Activated CD8-positive, alpha-beta memory T cell treated with anti-CD3 and anti-CD28 coated beads, Interleukin-2, amount 50 U/mL, for 4 hours (primary cell): ENCODE measurements around the gene CNN2.

Source experiments
- DNase-seq: peaks from one replicate; pipeline ENCODE4 v3.0.0-alpha.2; 2020

Gene CNN2

DNA sequence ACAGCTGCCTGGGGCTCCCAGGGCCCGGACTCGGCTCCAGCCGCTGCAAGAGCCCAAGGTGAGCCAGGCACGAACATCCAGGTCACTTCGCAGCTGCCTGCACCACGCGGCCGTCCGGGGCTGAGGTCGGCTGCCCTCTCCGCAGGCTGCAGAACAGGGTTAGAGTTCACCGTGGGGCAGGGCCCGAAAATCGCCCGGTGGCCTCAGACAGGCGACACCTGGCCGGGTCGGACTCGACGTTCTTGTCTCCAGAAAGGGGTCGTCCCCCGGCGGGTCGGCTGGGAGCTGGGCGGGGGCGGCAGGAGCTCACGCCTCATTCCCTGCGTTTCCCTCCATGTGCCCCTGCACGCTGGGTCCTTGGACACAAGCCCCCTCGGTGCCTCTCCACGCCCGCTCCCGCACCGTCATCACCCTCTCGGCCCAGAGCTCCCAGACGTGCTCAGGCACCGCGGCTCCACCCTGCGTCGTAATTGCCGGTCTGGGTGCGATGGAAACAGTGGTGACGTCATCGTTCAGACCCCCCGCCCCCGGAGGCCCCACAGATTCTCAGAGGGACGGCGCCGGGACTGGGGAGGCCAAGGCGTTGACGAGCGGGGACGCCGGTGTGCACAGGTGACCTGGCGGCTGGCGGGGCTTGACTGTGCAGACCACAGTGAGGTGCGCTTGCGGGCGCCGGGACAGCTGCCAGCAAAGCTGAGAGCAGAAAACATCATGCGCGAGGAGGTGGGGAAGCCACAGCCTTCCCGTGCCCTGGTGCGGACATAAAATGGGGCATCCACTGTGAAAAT is 30.2 kb upstream of the CNN2 start:
- DNase-seq = peak; percentile 81

DNA sequence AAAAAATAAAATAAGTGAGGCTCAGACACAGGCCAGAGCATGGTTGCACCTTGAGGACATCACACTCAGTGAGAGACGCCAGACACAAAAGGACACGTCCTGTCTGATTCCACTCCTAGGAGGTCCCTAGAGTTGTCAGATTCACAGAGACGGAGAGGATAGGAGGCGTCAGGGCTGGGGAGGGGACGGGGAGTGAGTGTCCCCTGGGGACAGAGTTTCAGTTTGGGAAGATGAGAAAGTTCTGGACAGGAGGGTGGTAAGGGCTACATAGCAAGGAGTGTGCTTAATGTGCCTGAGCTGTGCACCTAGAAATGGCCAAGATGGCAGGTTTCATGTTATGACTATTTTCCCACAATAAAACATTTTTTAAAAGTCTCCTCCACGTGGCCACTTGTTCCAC is 28.3 kb upstream of the CNN2 start:
- no peak for DNase-seq

DNA sequence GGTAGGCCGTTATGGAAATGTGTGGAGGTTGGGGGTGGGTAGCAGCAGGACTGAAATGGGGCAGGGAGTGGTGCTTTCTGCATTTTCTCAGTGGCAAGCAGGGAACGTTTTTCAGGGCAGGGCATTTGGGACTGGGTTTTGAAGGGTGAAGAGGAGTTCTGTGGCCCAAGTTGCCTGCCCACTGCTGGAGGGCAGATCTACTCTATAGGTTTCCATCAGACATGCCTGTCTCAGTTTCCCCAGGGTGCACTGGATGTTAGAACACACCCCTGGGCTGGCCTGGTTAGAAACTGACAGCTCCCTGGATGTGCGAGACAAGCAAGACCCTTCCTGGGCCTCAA is 27.1 kb upstream of the CNN2 start:
- DNase-seq = no peak

DNA sequence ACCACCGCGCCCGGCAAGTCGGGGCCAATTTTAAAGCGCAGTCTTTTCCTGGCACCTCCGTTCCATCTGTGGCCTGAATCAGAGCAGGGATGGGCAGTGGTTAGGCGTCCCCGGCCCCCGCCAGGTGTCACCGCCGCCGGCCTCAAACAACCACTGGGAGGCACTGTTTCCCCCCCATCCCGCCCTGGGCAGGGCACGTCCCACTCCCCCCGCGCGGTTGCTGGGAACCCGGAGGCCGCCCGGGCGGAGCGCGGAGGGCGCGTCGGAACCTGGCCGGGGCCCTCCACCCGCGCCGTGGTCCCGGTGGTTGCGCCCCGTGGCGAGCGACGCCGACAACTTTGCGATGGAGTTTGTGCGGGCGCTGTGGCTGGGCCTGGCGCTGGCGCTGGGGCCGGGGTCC is 26.3 kb upstream of the CNN2 start, which contains the start of gene GRIN3B:
Gene GRIN3B (plus strand): TSS at position 325 of the 400 bp plus-strand sequence. CDS start 19 bp downstream, at position 344.
- DNase-seq = peak; percentile 67

DNA sequence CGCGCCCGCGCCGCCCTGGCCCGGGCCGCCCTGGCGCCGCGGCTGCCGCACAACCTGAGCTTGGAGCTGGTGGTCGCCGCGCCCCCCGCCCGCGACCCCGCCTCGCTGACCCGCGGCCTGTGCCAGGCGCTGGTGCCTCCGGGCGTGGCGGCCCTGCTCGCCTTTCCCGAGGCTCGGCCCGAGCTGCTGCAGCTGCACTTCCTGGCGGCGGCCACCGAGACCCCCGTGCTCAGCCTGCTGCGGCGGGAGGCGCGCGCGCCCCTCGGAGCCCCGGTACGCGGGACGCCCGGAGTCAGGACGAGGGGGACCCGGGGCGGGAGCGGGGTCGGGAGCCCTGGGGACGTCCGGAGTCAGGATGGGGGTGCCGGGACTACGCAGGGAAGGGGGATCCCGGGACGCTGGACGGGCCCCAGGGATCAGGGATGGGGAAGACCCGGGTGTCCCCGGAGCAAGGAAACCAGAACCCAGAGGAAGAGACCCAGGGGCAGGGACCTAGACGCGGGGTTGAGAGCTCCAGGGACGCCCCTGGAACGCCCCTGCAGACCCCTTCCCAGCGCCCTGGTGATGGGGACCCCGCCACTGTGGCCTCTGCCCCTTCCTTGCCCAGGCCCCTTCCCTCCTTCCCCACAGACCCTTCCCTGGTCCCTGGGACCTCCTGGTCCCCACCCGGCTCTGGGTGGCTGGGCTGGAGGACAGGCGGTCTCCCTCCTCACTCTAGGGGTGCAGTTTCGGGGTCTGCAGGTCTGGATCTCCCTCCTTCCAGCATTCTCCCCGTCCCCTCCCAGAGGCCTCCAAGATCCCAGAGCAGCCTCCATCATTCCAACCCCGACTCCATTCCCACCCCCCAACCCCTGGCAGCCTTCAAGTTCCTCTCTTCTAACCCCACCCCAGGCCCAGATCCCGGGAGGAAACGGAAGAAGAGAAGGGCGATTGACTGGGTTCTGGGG is 25.5 kb upstream of the CNN2 start:
- DNase-seq = no peak

DNA sequence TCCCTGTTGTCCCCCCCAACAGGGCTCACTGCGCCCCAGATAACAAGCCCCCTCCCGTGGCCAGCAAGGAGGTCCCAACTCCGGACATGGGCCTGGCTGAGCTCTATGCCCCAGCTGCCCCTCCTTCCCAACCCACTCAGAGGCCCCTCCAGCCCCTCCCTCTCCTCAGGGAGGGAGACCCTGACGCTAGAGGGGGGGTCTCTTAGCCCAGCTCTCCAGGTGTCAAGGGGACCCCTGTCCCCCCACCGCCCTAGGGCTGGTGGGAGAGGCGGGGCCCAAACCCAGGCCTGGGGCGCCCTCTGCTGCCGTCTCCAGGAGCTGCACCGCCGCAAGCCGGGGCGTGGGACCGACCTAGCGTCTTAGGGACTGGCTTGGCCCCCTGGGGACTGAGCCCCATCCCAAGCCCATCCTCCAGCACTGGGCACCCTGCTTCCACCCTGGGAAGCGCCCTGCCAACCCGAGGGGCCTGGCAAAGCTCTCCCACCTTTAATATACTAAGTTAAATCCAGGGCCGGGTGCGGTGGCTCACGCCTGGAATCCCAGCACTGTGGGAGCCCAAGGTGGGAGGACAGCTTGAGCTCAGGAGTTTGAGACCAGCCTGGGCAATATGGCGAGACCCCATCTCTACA is 24.8 kb upstream of the CNN2 start:
- DNase-seq = peak; percentile 78

DNA sequence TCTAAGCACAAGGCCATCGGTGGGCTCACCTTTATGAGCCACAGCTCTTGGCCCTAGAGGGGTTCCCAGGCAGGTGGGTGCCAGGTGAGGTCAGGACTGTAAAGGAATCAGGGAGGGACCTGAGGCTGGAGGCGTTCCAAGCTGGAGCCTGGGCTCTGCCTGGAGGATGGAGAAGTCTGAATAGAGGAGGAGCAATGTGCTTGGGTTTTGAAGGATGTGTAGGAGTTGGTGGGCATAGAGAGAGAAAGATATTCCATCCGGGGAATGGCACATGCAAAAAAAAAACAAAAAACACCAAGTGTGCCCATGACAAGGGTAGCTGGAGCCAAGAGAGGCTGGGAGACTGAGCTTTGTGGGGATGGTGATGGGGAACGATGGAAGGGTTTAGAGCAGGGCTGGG is 23.8 kb upstream of the CNN2 start:
- no peak for DNase-seq

DNA sequence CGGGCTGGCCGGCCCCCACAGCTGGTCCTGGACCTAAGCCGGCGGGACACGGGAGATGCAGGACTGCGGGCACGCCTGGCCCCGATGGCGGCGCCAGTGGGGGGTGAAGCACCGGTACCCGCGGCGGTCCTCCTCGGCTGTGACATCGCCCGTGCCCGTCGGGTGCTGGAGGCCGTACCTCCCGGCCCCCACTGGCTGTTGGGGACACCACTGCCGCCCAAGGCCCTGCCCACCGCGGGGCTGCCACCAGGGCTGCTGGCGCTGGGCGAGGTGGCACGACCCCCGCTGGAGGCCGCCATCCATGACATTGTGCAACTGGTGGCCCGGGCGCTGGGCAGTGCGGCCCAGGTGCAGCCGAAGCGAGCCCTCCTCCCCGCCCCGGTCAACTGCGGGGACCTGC is 23.1 kb upstream of the CNN2 start:
- no peak for DNase-seq

DNA sequence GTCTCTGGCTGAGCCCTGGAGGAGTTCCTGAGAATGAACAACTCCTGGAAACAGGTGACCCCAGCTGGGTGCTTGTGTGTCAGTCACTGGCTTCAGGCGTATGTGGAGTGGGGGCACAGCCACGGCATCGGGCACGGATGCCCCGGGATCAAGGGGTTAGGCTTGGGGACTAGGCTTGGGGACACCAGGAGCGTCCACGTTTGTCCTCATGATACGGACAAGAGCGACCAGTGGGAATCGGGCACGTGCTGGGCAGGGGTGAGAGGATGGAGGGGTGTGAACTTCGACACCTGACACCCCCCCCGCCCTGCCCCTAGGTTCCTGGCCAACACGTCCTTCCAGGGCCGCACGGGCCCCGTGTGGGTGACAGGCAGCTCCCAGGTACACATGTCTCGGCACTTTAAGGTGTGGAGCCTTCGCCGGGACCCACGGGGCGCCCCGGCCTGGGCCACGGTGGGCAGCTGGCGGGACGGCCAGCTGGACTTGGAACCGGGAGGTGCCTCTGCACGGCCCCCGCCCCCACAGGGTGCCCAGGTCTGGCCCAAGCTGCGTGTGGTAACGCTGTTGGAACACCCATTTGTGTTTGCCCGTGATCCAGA is 22.1 kb upstream of the CNN2 start:
- DNase-seq = no peak

DNA sequence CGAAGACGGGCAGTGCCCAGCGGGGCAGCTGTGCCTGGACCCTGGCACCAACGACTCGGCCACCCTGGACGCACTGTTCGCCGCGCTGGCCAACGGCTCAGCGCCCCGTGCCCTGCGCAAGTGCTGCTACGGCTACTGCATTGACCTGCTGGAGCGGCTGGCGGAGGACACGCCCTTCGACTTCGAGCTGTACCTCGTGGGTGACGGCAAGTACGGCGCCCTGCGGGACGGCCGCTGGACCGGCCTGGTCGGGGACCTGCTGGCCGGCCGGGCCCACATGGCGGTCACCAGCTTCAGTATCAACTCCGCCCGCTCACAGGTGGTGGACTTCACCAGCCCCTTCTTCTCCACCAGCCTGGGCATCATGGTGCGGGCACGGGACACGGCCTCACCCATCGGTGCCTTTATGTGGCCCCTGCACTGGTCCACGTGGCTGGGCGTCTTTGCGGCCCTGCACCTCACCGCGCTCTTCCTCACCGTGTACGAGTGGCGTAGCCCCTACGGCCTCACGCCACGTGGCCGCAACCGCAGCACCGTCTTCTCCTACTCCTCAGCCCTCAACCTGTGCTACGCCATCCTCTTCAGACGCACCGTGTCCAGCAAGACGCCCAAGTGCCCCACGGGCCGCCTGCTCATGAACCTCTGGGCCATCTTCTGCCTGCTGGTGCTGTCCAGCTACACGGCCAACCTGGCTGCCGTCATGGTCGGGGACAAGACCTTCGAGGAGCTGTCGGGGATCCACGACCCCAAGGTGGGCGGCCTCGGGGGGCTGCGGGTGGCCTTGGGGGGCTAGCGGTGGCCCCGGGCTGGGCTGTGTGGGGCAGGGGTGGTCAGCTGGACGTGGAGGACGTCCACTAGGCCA is 21.4 kb upstream of the CNN2 start:
- peak; percentile 24 for DNase-seq

DNA sequence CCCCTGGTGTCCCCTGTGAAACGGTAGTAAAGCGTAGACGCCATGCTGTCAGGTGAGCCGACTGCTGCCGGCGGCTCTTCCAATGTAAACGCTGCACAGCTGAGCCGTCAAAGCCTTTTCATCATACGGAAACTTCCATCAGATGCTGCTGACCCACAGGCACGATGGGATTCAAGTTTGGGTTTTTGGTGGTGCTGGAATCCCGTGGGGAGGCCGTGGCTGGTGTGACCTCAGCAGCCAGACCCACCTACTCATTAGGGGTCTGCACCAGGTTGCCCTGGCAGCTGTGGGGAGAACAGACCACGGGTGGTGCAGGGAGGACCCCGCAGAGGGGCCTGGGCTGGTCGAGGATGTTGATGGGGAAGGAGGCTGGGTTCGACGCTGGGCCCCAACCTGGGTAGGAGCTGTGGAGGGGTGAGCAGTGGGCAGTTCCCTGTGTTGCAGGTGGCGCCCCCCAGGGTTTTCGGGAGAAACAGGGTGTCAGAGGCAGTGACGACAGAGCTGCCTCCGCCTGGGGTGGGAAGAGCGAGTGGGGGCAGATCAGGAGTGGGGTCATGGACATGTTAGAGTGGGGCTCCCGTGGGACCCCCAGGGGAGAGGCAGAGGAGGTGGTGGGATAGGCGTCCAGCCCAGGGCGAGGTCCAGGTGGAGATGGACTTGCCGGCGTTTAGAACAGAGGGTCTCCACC is 19.6 kb upstream of the CNN2 start:
- no peak for DNase-seq

DNA sequence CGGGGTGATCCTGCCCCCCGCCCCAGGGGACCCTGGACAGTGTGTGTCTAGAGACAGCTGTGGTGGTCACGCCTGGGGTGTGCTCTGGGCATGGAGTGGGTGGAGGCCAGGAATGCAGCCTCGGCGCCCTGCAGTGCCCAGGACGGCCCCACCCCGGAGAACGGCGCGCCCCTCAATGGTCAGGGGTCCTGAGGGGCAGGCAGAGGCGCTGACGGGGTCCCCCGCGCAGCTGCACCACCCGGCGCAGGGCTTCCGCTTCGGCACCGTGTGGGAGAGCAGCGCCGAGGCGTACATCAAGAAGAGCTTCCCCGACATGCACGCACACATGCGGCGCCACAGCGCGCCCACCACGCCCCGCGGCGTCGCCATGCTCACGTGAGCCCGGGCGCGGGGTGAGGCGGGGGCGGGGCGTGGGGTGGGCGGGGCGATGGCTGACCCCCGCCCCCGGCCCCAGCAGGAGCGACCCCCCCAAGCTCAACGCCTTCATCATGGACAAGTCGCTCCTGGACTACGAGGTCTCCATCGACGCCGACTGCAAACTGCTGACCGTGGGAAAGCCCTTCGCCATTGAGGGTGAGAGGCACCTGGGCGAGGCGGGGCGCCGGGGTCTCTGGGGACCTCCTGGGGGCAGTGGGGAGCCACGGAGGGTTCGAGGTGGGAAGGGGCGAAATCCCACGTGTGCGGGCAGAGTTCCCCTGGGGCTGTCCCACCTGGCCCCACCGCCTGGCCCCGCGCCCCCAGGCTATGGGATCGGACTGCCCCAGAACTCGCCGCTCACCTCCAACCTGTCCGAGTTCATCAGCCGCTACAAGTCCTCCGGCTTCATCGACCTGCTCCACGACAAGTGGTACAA is 18.8 kb upstream of the CNN2 start:
- no peak for DNase-seq

DNA sequence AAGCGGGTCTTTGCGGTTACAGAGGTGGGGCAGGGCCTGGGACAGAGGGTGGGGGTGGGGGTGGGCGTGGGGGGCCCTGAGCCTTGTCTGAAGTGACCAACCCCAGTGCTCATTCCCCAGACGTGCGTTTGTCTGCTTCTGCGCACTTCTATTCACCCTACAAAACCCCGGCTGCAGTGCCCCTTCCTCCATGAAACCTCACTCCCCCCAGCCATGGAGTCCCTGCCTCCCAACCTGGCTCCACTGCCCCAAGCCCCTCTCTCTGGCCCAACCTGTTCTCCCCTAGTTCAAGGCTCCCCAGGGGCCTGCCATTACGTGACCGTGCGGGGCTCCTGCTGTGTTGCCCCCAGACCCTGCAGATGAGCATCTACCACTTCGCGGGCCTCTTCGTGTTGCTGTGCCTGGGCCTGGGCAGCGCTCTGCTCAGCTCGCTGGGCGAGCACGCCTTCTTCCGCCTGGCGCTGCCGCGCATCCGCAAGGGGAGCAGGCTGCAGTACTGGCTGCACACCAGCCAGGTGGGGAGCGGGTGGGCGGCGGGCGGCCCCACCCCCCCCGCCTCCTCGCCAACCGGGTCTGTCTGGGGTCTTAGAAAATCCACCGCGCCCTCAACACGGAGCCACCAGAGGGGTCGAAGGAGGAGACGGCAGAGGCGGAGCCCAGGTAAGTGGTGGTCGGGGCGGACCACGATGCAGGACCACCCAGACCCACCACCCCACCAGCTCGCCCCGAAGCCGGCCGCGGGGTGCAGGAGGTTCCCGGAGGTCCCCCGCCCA is 18.0 kb upstream of the CNN2 start:
- DNase-seq = no peak

DNA sequence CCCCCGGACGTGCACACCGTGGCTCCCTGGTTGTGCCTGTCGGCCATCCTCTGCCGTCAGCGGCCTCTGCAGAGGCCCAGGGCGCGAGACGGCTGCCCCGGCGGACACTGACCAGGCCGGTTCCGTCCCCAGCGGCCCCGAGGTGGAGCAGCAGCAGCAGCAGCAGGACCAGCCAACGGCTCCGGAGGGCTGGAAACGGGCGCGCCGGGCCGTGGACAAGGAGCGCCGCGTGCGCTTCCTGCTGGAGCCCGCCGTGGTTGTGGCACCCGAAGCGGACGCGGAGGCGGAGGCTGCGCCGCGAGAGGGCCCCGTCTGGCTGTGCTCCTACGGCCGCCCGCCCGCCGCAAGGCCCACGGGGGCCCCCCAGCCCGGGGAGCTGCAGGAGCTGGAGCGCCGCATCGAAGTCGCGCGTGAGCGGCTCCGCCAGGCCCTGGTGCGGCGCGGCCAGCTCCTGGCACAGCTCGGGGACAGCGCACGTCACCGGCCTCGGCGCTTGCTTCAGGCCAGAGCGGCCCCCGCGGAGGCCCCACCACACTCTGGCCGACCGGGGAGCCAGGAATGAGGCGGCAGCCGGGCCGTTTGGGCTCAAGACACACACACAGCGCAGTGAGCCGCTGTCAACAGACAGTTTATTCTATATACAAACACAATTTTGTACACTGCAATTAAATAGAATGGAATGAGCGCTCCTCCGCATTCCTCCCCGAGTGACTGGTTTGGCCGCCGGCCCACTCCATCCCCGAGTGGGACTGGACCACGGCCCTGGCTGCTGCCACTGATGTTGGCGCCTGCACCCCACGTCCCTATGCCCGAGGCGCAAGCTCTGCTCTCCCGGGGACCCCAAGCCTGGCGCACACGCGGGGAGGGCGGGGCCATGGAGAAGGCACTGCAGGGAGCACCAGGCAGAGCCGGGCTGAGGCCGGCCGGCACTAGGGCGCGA is 17.1 kb upstream of the CNN2 start:
- DNase-seq = no peak

DNA sequence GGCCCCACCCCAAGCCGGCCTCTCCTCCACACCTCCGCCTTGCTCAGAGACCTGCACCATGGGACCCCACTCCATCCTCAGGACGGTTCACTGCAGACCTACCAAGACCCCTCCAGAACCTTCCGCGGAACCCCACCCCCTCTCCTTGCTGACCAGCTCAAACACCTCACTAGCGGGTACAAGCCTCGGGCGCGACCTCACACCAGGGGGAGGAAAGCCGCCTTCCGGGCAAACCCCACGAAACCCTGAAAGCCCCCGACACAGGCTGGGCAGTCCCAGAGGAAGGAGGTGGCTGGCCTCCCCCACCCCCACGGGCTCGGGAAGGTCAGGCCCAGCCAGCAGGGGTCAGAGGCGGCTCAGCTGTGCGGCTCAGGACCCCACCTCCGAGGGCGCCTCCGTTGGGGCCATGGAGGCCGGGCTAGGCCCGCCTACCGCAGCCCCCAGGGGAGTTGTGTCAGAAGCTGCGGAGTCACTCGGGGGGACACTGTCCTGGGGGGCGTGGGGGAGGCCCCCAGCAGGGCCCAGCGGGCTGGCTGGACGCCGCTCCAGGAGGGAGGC is 16.3 kb upstream of the CNN2 start:
- DNase-seq = no peak

DNA sequence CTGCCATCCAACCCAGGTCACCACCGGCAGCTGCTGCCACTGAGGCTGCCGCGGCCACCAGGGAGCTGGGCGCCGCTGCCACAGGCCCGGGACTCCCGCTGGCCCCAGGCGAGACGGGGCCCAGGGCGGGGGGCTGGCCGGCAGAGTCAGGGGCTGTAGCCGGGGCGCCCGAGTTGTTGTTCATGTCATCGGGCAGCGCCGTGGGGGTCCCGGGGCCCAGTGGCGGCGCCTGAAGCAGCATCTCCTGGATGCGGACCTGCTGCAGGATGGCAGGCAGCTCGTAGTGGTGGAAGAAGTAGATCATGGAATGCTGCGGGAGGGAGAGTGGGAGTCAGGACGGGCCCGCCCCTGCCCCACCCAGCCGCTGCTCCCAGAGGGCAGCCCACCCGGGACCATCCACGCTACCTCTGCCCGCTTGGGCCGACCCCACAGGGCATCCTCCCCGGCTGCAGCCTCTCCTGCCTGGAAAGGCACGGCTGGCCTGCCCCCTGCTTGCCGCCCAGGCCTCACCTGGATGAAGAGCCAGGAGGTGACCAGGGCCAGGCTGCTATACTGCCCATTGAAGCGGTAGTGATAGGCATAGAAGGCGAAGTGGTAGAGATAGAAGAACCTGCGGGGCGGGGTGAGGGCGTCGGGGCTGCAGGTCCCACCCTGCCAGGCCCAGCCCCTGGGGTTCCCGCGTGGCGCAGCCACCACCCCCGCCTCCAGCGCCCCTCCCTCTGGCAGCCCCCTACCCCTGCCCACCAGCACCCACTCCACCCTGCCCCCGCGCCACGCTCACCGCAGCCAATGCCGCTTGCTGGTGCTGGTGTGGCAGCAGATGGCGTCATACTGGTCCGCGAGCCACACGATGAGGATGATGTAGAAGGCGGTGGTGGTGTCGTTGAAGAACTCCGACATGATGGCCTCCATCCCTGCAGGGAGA is 15.6 kb upstream of the CNN2 start:
- DNase-seq = no peak

DNA sequence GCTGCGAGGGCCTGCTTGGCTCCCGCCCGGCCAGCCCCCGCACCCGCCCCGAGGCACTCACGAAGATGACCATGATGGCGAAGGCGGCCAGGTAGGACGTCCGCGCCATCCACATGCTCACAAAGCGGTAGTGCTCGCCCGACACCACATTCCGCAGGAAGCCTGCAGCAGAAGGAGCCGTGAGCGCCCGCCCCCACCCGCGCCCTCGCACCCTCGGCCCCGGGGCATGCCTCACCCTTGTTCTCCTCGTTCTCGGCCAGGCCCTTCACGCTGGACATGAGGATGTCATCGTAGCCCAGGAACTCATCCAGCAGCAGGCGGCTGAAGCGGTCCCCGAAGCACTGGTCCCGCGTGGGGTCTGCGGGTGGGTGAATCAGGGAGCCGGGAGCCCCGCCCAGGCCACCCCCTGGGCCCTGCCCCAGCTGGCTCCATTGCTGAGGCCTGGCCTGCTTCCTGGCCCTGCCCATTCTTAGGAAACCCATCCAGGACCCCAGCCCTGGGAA is 14.5 kb upstream of the CNN2 start:
- no peak for DNase-seq
